ENCODE data around the gene TRIM7. TPM values are rescaled to one million over a fixed set of nuclear protein-coding genes. Genes with fewer than 3 reads are reported as not detected.
"Not testable (repeated sequence)": the region's sequence is repeated elsewhere in the genome, so short reads cannot be mapped to it uniquely, and the experiment has no call there.

The TRIM7 gene
- total and polyA plus RNA-seq, 7 donors, result 10.4 to 42.6 (median 28.8) TPM

DNA sequence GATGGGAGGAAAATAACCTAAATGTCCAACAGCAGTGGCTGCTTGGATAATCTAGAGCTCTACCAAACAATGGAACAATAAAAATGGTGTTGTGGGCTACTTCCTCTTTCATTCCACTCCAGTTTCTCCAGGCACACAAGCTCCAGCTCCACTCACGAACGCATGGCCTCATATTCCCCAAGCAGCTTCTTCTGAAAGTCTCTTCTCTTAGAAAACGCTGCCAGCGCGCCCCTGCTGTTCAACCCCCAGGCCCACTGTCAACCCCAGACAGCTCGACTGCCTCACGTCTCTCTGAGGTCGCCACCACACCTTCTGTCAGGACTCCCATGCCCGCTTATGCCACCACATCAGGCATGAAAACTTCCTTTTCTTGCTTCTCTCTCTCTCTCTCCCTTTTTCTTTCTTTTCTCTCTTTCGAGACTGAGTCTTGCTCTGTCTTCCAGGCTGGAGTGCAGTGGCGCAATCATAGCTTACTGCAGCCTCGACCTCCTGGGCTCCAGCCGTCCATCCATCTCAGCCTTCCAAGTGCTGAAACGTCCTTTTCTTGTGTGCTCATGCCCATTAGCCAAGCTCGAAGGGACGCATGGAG is 41.4 kb downstream of the TRIM7 start:
- DNase-seq, result no peak
- H3K27me3 ChIP-seq (ENCODE audit: insufficient read depth in 3 of 3, low read length in 2 of 3), result peaks cover 0 to 40% (median 4%) of the 10 kb centered on the region in 3 donors
- no peak overlapping the region for H3K4me3 ChIP-seq
- no peaks in the 10 kb centered on the region for H3K36me3 ChIP-seq (ENCODE audit: insufficient read depth in 1 of 2, low read depth in 1 of 2)
- no peaks in the 10 kb centered on the region for H3K9me3 ChIP-seq
- 64 to 67% (median 66%) methylated on average over 14 to 16 of the region's 16 CpGs for WGBS, 3 donors
- H3K4me1 ChIP-seq, result peaks cover 5% of the 10 kb centered on the region
- ATAC-seq, result no peak
- intact Hi-C loops (cut with DNase I), result no loop called here
- no peak overlapping the region for H3K27ac ChIP-seq
- TF ChIP-seq, protein P1, sequence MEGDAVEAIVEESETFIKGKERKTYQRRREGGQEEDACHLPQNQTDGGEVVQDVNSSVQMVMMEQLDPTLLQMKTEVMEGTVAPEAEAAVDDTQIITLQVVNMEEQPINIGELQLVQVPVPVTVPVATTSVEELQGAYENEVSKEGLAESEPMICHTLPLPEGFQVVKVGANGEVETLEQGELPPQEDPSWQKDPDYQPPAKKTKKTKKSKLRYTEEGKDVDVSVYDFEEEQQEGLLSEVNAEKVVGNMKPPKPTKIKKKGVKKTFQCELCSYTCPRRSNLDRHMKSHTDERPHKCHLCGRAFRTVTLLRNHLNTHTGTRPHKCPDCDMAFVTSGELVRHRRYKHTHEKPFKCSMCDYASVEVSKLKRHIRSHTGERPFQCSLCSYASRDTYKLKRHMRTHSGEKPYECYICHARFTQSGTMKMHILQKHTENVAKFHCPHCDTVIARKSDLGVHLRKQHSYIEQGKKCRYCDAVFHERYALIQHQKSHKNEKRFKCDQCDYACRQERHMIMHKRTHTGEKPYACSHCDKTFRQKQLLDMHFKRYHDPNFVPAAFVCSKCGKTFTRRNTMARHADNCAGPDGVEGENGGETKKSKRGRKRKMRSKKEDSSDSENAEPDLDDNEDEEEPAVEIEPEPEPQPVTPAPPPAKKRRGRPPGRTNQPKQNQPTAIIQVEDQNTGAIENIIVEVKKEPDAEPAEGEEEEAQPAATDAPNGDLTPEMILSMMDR (IDR thresholded peaks at IDR 0.05), result no peak

DNA sequence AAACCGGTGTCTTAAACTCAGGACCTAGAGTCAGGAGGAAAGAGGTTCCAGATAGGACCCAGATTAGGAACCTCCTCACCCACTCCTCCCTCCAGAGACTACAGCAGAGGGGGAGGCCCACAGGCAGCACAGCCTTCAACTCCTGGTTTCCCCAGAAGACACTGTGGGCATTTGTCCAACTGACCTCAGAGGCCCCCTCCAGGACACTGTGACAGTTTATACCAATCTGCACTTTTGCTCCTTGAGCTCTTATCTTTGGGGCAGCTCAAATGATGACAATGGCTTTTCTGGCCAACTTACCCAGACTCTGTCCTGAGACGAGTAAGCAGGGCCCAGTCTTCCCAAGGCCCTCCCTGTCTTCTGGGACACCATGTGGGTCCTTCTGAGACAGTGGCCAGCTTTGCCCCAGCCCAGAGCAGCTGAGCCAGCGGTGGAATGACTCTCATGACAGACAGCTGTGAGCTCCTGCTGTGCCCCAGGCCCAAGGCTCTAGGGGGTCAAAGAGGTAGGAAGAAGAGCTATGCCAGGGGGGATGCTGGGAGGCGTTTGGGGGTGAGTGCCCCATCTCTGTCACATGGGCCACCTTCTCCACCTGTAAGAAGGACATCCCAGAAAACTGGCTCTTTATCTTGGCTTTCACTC is 43.3 kb downstream of the TRIM7 start:
- DNase-seq, result no peak
- Histone ChIP-seq H3K4me3 (no peak overlapping the region), H3K27ac (no peak overlapping the region), H3K9me3 (no peaks in the 10 kb centered on the region), H3K4me1 (peaks cover 5% of the 10 kb centered on the region), H3K27me3 (ENCODE audit: insufficient read depth in 3 of 3, low read length in 2 of 3) (peaks cover 0 to 21% (median 4%) of the 10 kb centered on the region in 3 donors), H3K36me3 (ENCODE audit: insufficient read depth in 1 of 2, low read depth in 1 of 2) (no peaks in the 10 kb centered on the region)
- TF ChIP-seq, protein P1 (IDR thresholded peaks at IDR 0.05), result no peak
- ATAC-seq, result peak in 2 of 4 donors; percentile 5 to 13
- intact Hi-C loops (cut with DNase I), result no loop called here
- WGBS, 3 donors, result 67 to 74% (median 74%) methylated on average over 4 of the region's 4 CpGs

DNA sequence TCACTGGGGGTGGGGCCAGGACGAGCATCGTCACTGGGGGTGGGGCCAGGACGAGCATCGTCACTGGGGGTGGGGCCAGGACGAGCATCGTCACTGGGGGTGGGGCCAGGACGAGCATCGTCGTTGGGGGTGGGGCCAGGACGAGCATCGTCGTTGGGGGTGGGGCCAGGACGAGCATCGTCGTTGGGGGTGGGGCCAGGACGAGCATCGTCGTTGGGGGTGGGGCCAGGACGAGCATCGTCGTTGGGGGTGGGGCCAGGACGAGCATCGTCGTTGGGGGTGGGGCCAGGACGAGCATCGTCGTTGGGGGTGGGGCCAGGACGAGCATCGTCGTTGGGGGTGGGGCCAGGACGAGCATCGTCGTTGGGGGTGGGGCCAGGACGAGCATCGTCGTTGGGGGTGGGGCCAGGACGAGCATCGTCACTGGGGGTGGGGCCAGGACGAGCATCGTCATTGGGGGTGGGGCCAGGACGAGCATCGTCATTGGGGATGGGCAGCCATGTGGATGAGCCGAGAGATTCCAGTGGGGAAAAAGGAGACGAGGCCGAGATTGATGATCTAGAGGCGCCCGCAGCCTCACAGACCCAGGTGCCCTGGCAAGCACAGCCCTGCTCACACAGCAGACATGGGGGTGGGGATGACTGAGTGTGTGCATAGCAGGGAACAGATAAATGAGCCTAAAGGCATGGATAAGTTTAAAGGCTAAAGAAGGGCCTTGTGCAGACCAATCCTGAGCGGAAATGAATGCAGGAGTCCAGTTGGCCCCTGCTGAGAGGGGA is 44.1 kb downstream of the TRIM7 start:
- peaks cover 0 to 13% (median 4%) of the 10 kb centered on the region in 3 donors for H3K27me3 ChIP-seq (ENCODE audit: insufficient read depth in 3 of 3, low read length in 2 of 3)
- H3K36me3 ChIP-seq (ENCODE audit: insufficient read depth in 1 of 2, low read depth in 1 of 2); H3K27ac ChIP-seq; H3K9me3 ChIP-seq; H3K4me3 ChIP-seq; intact Hi-C loops (cut with DNase I); H3K4me1 ChIP-seq: not testable (repeated sequence)
- 10 to 18% (median 11%) methylated on average over 12 to 27 of the region's 48 CpGs for WGBS, 3 donors
- peak; percentile 45 to 77 for DNase-seq
- ATAC-seq, result peak; percentile 22 to 50 (median 46)

DNA sequence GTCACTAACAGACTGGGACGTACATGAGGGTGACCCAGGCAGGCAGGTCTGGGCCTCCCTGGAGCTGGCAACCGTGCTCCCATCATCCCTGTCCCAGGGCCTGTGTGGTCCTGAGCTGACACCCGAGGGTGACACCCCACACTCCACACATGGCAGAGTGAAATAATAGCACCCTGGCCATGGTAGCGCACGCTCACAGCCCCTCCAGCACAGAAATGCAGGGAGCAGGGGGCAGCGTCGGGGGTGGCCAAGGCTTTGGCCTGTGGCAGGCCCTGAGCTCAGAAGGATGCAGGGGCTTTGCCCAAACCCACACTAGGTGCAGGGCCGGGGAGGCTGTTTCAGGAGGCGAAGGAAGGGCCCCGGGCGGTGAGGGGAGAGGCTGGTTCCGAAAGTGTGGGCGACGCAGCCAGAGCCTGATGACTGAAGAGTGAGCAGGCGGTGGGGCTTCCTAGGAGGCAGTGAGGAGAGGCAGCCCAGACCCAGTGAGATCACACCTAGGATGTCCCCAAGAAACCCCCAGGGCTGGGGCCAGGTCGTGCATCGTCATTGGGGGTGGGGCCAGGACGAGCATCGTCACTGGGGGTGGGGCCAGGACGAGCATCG is 44.7 kb downstream of the TRIM7 start:
- DNase-seq (peak; percentile 56 to 81), ATAC-seq (peak; percentile 48 to 71 (median 66))
- H3K27me3 ChIP-seq (ENCODE audit: insufficient read depth in 3 of 3, low read length in 2 of 3), result peaks cover 0 to 6% (median 4%) of the 10 kb centered on the region in 3 donors
- H3K4me1 ChIP-seq, result peaks cover 5% of the 10 kb centered on the region
- no peaks in the 10 kb centered on the region for H3K9me3 ChIP-seq
- H3K4me3 ChIP-seq, result peak overlapping the region; percentile 46
- intact Hi-C loops (cut with DNase I), result no loop called here
- H3K27ac ChIP-seq, result peak overlapping the region; percentile 55
- TF ChIP-seq, protein P1 (IDR thresholded peaks at IDR 0.05), result no peak
- H3K36me3 ChIP-seq (ENCODE audit: insufficient read depth in 1 of 2, low read depth in 1 of 2), result no peaks in the 10 kb centered on the region
- WGBS, 3 donors, result 32 to 48% (median 45%) methylated on average over 18 to 21 of the region's 21 CpGs
